Duodenal mucosa (tissue), 2 donors: ENCODE results near the gene WDFY3.

Experiments
- H3K27ac ChIP-seq: one replicate; pipeline ENCODE4 v1.7.0; 2013; ENCODE audit warnings: low read depth, low read length
- H3K27me3 ChIP-seq, 2 donors: one replicate each; pipeline ENCODE4 v1.7.0; 2013; ENCODE audit warnings: low read length in 2 of 2, control low read depth in 1 of 2; ENCODE audit not compliant: insufficient read depth in 2 of 2, control insufficient read depth in 1 of 2
- H3K36me3 ChIP-seq, 2 donors: one replicate each; pipeline ENCODE4 v1.7.0; 2013; ENCODE audit warnings: low read length in 2 of 2, control low read depth in 1 of 2; ENCODE audit not compliant: insufficient read depth in 2 of 2, control insufficient read depth in 1 of 2
- H3K4me1 ChIP-seq, 2 donors: one replicate each; pipeline ENCODE4 v1.7.0; 2013; ENCODE audit warnings: low read length in 2 of 2, control low read depth in 1 of 2; ENCODE audit not compliant: insufficient read depth in 2 of 2, control insufficient read depth in 1 of 2
- H3K4me3 ChIP-seq, 2 donors: one replicate each; pipeline ENCODE4 v1.7.0; 2013; ENCODE audit warnings: low read length in 2 of 2, low read depth in 1 of 2
- H3K9ac ChIP-seq, 2 donors: one replicate each; pipeline ENCODE4 v1.7.0; 2013; ENCODE audit warnings: low read length in 2 of 2, low read depth in 1 of 2
- H3K9me3 ChIP-seq, 2 donors: one replicate each; pipeline ENCODE4 v1.7.0; 2013; ENCODE audit warnings: low read length in 2 of 2, control low read depth in 1 of 2; ENCODE audit not compliant: control insufficient read depth in 1 of 2

WDFY3 gene

GRCh38 chr4:84952776-84953175 lies 13.7 kb downstream of the WDFY3 start:
- Histone ChIP-seq H3K9ac (no peak overlapping the region), H3K9me3 (no peaks in the 10 kb centered on the region), H3K4me3 (no peak overlapping the region), H3K27ac (no peak overlapping the region), H3K4me1 (peaks cover 0 to 5% of the 10 kb centered on the region in 2 donors), H3K36me3 (no peaks in the 10 kb centered on the region), H3K27me3 (no peaks in the 10 kb centered on the region)

- H3K27ac ChIP-seq: no peak overlapping the region
- H3K27me3 ChIP-seq: no peaks in the 10 kb centered on the region
- peaks cover 0 to 5% of the 10 kb centered on the region in 2 donors for H3K4me1 ChIP-seq
- no peaks in the 10 kb centered on the region for H3K36me3 ChIP-seq
- no peaks in the 10 kb centered on the region for H3K9me3 ChIP-seq
- H3K4me3 ChIP-seq: no peak overlapping the region
- no peak overlapping the region for H3K9ac ChIP-seq
Observed at GRCh38 chr4:84952004-84952403, 14.5 kb downstream of the WDFY3 start.

- Histone ChIP-seq H3K36me3 (no peaks in the 10 kb centered on the region), H3K4me1 (no peaks in the 10 kb centered on the region), H3K9me3 (no peaks in the 10 kb centered on the region), H3K27ac (no peak overlapping the region), H3K9ac (no peak overlapping the region), H3K27me3 (no peaks in the 10 kb centered on the region), H3K4me3 (no peak overlapping the region)
Observed at GRCh38 chr4:84948056-84948455, 18.4 kb downstream of the WDFY3 start.

- Histone ChIP-seq H3K27ac (no peak overlapping the region), H3K9me3 (peaks cover 7 to 10% of the 10 kb centered on the region in 2 donors), H3K4me1 (no peaks in the 10 kb centered on the region), H3K9ac (no peak overlapping the region), H3K36me3 (no peaks in the 10 kb centered on the region), H3K27me3 (no peaks in the 10 kb centered on the region), H3K4me3 (no peak overlapping the region)
Observed at GRCh38 chr4:84944947-84945346, 21.5 kb downstream of the WDFY3 start.

- no peak overlapping the region for H3K4me3 ChIP-seq
Observed at GRCh38 chr4:84940960-84941359, 25.5 kb downstream of the WDFY3 start.

GRCh38 chr4:84939113-84939512 lies 27.4 kb downstream of the WDFY3 start:
- Histone ChIP-seq H3K9ac (no peak overlapping the region), H3K36me3 (no peaks in the 10 kb centered on the region), H3K9me3 (peaks cover 7 to 10% of the 10 kb centered on the region in 2 donors), H3K27me3 (no peaks in the 10 kb centered on the region), H3K4me1 (no peaks in the 10 kb centered on the region), H3K27ac (no peak overlapping the region), H3K4me3 (no peak overlapping the region)

More at GRCh38 chr4:84940960-84941359, 25.5 kb downstream of the WDFY3 start:
- Histone ChIP-seq H3K27ac (no peak overlapping the region), H3K4me1 (no peaks in the 10 kb centered on the region), H3K9ac (no peak overlapping the region), H3K27me3 (no peaks in the 10 kb centered on the region), H3K9me3 (peaks cover 7 to 10% of the 10 kb centered on the region in 2 donors), H3K36me3 (no peaks in the 10 kb centered on the region)

GRCh38 chr4:84938316-84938715 lies 28.2 kb downstream of the WDFY3 start:
- no peaks in the 10 kb centered on the region for H3K27me3 ChIP-seq
- H3K4me1 ChIP-seq: no peaks in the 10 kb centered on the region
- H3K27ac ChIP-seq: no peak overlapping the region
- no peak overlapping the region for H3K4me3 ChIP-seq
- H3K36me3 ChIP-seq: no peaks in the 10 kb centered on the region
- peaks cover 7 to 10% of the 10 kb centered on the region in 2 donors for H3K9me3 ChIP-seq
- H3K9ac ChIP-seq: no peak overlapping the region

- Histone ChIP-seq H3K4me3 (no peak overlapping the region), H3K9ac (no peak overlapping the region), H3K27me3 (no peaks in the 10 kb centered on the region), H3K9me3 (peaks cover 7 to 10% of the 10 kb centered on the region in 2 donors), H3K27ac (no peak overlapping the region), H3K36me3 (no peaks in the 10 kb centered on the region), H3K4me1 (no peaks in the 10 kb centered on the region)
Observed at GRCh38 chr4:84937381-84937977, 29.0 kb downstream of the WDFY3 start.

- no peak overlapping the region for H3K4me3 ChIP-seq
- peaks cover 4% of the 10 kb centered on the region in 2 donors for H3K9me3 ChIP-seq
- H3K9ac ChIP-seq: no peak overlapping the region
- no peaks in the 10 kb centered on the region for H3K36me3 ChIP-seq
- H3K27ac ChIP-seq: no peak overlapping the region
- H3K27me3 ChIP-seq: no peaks in the 10 kb centered on the region
- no peaks in the 10 kb centered on the region for H3K4me1 ChIP-seq
Observed at GRCh38 chr4:84936123-84936522, 30.4 kb downstream of the WDFY3 start.

GRCh38 chr4:84932462-84932861 lies 34.0 kb downstream of the WDFY3 start:
- H3K27ac ChIP-seq: no peak overlapping the region
- no peaks in the 10 kb centered on the region for H3K9me3 ChIP-seq
- no peaks in the 10 kb centered on the region for H3K27me3 ChIP-seq
- H3K4me3 ChIP-seq: no peak overlapping the region
- peaks cover 4 to 6% of the 10 kb centered on the region in 2 donors for H3K36me3 ChIP-seq
- H3K4me1 ChIP-seq: no peaks in the 10 kb centered on the region
- H3K9ac ChIP-seq: no peak overlapping the region
